Ascending aorta (tissue), 2 donors: ENCODE results near the gene TPM2. TPM values are rescaled to one million over a fixed set of nuclear protein-coding genes. Genes with fewer than 3 reads are reported as not detected.
A peak's percentile ranks its signal among the peaks of the same experiment; 100 is the strongest.

ENCODE experiments used
- DNase-seq, 2 donors: peaks; one replicate each; pipeline ENCODE4 v3.0.0-alpha.2; 2019; ENCODE audit warnings: low spot score in 2 of 2
- H3K27ac ChIP-seq, 2 donors: fragments of 200-600 bp; sonication (generic); one replicate each; pipeline ENCODE4 v1.5.1; 2016 to 2017; ENCODE audit warnings: mild to moderate bottlenecking in 1 of 2
- H3K27me3 ChIP-seq: fragments of 200-600 bp; sonication (generic); one replicate; pipeline ENCODE4 v1.5.1; 2017
- H3K36me3 ChIP-seq, 2 donors: fragments of 200-600 bp; sonication (generic); one replicate each; pipeline ENCODE4 v1.5.1; 2016
- H3K4me1 ChIP-seq, 2 donors: fragments of 200-600 bp; sonication (generic); one replicate each; pipeline ENCODE4 v1.5.1; 2016 to 2017; ENCODE audit warnings: mild to moderate bottlenecking in 1 of 2
- H3K4me3 ChIP-seq, 2 donors: fragments of 200-600 bp; sonication (generic); one replicate each; pipeline ENCODE4 v1.5.1; 2016 to 2017; ENCODE audit warnings: mild to moderate bottlenecking in 1 of 2
- H3K9me3 ChIP-seq, 2 donors: fragments of 200-600 bp; sonication (generic); one replicate each; pipeline ENCODE4 v1.5.1; 2016
- intact Hi-C: fragments of 100-400 bp; cut with DNase I; formaldehyde crosslinking; loops from one replicate; pipeline ENCODE4 v1.15.1; 2023
- total RNA-seq: library from RNA; depleted of rRNA; stranded (reverse); fragments of >200 nt; gene quantifications from one replicate; pipeline ENCODE4 v1.1.0, GENCODE V29; 2016
- TF ChIP-seq, protein P1 (sequence below), 3 experiments: fragments of 200-600 bp in 2 of 3; fragments of 450-650 bp in 1 of 3; sonication (generic) in 2 of 3; IDR thresholded peaks; one replicate each; pipeline ENCODE4 v1.5.1; 2016 to 2019; ENCODE audit warnings: antibody characterized with exemption in 3 of 3, mild to moderate bottlenecking in 1 of 3, moderate library complexity in 1 of 3

Gene TPM2
- total RNA-seq, 1 donor from 2014 or later = 1,923 TPM

DNA sequence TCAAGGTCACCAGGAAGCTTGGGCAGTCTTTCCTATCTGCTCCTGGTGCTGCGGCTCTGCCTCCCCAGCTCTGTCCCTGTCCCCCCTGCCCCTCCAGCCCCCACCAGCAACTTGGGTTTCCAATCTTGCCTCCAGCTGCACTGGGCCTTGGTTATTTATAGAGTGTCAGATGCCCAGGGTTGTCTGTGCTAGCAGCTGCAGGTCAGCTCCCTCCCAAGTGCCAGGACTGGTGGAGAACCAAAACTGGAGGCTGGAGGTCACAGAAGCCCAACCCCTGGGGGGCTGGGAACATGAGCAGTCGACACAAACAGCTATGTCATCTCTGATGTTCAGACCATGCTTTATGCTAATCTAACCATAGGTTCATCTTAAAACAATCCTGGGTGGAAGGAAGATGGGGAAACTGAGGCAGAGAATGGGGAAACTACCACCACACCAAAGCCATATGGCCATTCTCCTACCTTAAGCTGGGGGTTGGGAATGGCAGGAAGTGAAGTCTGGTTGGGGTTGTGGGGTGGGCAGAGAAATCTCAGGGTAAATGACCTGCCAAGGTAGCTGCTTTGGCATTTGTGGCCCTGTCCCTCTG, 1.7 kb downstream of the TPM2 start:
- peaks cover 14 to 31% of the 10 kb centered on the region in 2 donors for H3K4me1 ChIP-seq
- H3K27ac ChIP-seq = peak overlapping the region; percentile 93 to 97
- H3K27me3 ChIP-seq = no peaks in the 10 kb centered on the region
- H3K36me3 ChIP-seq = peaks cover 52 to 64% of the 10 kb centered on the region in 2 donors
- TF ChIP-seq, protein P1, sequence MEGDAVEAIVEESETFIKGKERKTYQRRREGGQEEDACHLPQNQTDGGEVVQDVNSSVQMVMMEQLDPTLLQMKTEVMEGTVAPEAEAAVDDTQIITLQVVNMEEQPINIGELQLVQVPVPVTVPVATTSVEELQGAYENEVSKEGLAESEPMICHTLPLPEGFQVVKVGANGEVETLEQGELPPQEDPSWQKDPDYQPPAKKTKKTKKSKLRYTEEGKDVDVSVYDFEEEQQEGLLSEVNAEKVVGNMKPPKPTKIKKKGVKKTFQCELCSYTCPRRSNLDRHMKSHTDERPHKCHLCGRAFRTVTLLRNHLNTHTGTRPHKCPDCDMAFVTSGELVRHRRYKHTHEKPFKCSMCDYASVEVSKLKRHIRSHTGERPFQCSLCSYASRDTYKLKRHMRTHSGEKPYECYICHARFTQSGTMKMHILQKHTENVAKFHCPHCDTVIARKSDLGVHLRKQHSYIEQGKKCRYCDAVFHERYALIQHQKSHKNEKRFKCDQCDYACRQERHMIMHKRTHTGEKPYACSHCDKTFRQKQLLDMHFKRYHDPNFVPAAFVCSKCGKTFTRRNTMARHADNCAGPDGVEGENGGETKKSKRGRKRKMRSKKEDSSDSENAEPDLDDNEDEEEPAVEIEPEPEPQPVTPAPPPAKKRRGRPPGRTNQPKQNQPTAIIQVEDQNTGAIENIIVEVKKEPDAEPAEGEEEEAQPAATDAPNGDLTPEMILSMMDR (IDR thresholded peaks at IDR 0.05) = no peak
- H3K4me3 ChIP-seq = peak overlapping the region; percentile 83 to 93
- no peak for DNase-seq
- intact Hi-C loops = loop anchor here (2.0 kb wide), 1 partner anchor 83 kb away; the partner anchor contains the start of gene TESK1
- H3K9me3 ChIP-seq = no peaks in the 10 kb centered on the region

DNA sequence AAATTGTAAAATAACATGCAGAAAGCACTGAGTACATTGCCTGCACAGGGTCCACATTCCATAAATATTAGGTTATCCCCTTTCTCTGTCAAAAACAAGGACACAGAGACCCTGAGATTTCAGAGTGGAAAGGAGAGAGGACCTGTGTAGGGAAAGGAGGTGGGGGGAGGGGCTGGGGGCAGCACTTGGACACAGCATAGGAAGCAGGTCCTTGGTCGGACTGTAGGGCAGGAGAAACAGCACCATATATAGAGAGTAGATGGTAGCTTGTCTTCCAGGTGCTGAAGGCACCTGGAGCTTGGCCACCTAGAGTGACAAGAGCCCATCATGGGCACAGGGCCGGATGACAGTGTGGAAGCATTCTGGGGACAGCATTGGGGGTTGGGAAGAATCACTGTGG, 2.4 kb downstream of the TPM2 start:
- H3K27me3 ChIP-seq = no peaks in the 10 kb centered on the region
- intact Hi-C loops = no loop called here
- peaks cover 14 to 38% of the 10 kb centered on the region in 2 donors for H3K4me1 ChIP-seq
- peak overlapping the region; percentile 93 to 97 for H3K27ac ChIP-seq
- H3K4me3 ChIP-seq = peak overlapping the region; percentile 83 to 93
- TF ChIP-seq, protein P1 (IDR thresholded peaks at IDR 0.05) = no peak
- H3K36me3 ChIP-seq = peaks cover 60 to 72% of the 10 kb centered on the region in 2 donors
- DNase-seq = no peak
- H3K9me3 ChIP-seq = no peaks in the 10 kb centered on the region

GRCh38 chr9:35686222-35687203, 3.2 kb downstream of the TPM2 start:
- Histone ChIP-seq H3K27ac (peak overlapping the region; percentile 93 to 97), H3K27me3 (no peaks in the 10 kb centered on the region), H3K9me3 (no peaks in the 10 kb centered on the region), H3K36me3 (peaks cover 64 to 76% of the 10 kb centered on the region in 2 donors), H3K4me3 (peak overlapping the region; percentile 83 to 93), H3K4me1 (peaks cover 14 to 39% of the 10 kb centered on the region in 2 donors)
- TF ChIP-seq, protein P1 (IDR thresholded peaks at IDR 0.05) = no peak
- intact Hi-C loops = no loop called here
- no peak for DNase-seq

- intact Hi-C loops = no loop called here
- Histone ChIP-seq H3K36me3 (peaks cover 64 to 76% of the 10 kb centered on the region in 2 donors), H3K4me3 (peak overlapping the region; percentile 83 to 93), H3K9me3 (no peaks in the 10 kb centered on the region), H3K4me1 (peaks cover 14 to 43% of the 10 kb centered on the region in 2 donors), H3K27ac (peak overlapping the region; percentile 93 to 97), H3K27me3 (no peaks in the 10 kb centered on the region)
- no peak for DNase-seq
- TF ChIP-seq, protein P1 (IDR thresholded peaks at IDR 0.05) = no peak
Observed at GRCh38 chr9:35685506-35685905, 4.2 kb downstream of the TPM2 start.

GRCh38 chr9:35684921-35685320, 4.8 kb downstream of the TPM2 start:
- TF ChIP-seq, protein P1 (IDR thresholded peaks at IDR 0.05) = no peak
- intact Hi-C loops = no loop called here
- H3K36me3 ChIP-seq = peaks cover 64 to 76% of the 10 kb centered on the region in 2 donors
- H3K27me3 ChIP-seq = no peaks in the 10 kb centered on the region
- DNase-seq = no peak
- peak overlapping the region; percentile 93 to 97 for H3K27ac ChIP-seq
- no peaks in the 10 kb centered on the region for H3K9me3 ChIP-seq
- peak overlapping the region; percentile 83 to 93 for H3K4me3 ChIP-seq
- peaks cover 14 to 43% of the 10 kb centered on the region in 2 donors for H3K4me1 ChIP-seq
